Kidney (tissue), 14 donors: Measurements from ENCODE around the gene DISC1. TPM values are rescaled to one million over a fixed set of nuclear protein-coding genes. Genes with fewer than 3 reads are reported as not detected.
"Not testable (repeated sequence)": the region's sequence is repeated elsewhere in the genome, so short reads cannot be mapped to it uniquely, and the experiment has no call there.

Experiments used
- DNase-seq, 5 donors: peaks; one replicate each; pipeline ENCODE4 v3.0.0-alpha.2; 2013 to 2020
- FAIRE-seq: peaks from 2 replicates; lab custom pipeline; 2012; peaks lifted over from hg19 to GRCh38; lab: Jason Lieb, UNC
- H3K27ac ChIP-seq, 2 donors: one replicate each; pipeline ENCODE4 v1.7.0; 2013; ENCODE audit warnings: low read depth in 2 of 2, low read length in 2 of 2, inconsistent platforms in 1 of 2
- H3K27me3 ChIP-seq: one replicate; pipeline ENCODE4 v1.7.1; 2013; ENCODE audit warnings: low read length, inconsistent platforms; ENCODE audit not compliant: control insufficient read depth, insufficient read depth
- H3K36me3 ChIP-seq, 3 donors: one replicate each; pipeline versions ENCODE4 v1.7.0 to v1.7.1; 2013; ENCODE audit warnings: low read length in 3 of 3, control low read depth in 1 of 3, inconsistent platforms in 1 of 3; ENCODE audit not compliant: insufficient read depth in 3 of 3, control insufficient read depth in 2 of 3
- H3K4me1 ChIP-seq, 3 donors: one replicate each; pipeline versions ENCODE4 v1.7.0 to v1.7.1; 2013; ENCODE audit warnings: low read length in 3 of 3, inconsistent platforms in 1 of 3, low read depth in 1 of 3; ENCODE audit not compliant: control insufficient read depth in 2 of 3, insufficient read depth in 2 of 3
- H3K4me3 ChIP-seq, 3 donors: one replicate each; pipeline versions ENCODE4 v1.7.0 to v1.8.1; 2013; ENCODE audit warnings: low read length in 3 of 3, control low read depth in 1 of 3, inconsistent platforms in 1 of 3
- H3K9ac ChIP-seq, 3 donors: one replicate each; pipeline versions ENCODE4 v1.7.0 to v1.7.1; 2013; ENCODE audit warnings: low read length in 3 of 3, control low read depth in 1 of 3, inconsistent platforms in 1 of 3
- H3K9me3 ChIP-seq, 3 donors: one replicate each; pipeline versions ENCODE4 v1.7.0 to v1.7.1; 2013; ENCODE audit warnings: low read length in 3 of 3, control low read depth in 1 of 3, inconsistent platforms in 1 of 3; ENCODE audit not compliant: control insufficient read depth in 2 of 3, insufficient read depth in 1 of 3
- intact Hi-C: fragments of 100-400 bp; cut with DNase I; formaldehyde crosslinking; loops from one replicate; pipeline ENCODE4 v1.11.1; 2022
- polyA plus RNA-seq: library from polyadenylated mRNA; stranded (reverse); fragments of 350-450 nt; fragmentation: Illumina TruSeq; extraction: RNeasy Lipid Tissue Mini Kit (QIAGEN cat#74804); gene quantifications from one replicate; pipeline ENCODE4 v1.2.3, GENCODE V29; 2014; ENCODE audit warnings: low read depth, low replicate concordance; ENCODE audit not compliant: insufficient read depth
- total RNA-seq: library from RNA; stranded (reverse); fragmentation: NEBNext Ultra II Directional; extraction: Animal tissue kit (Norgen Biotek cat#: 25700); gene quantifications from one replicate; pipeline ENCODE4 v1.2.1, GENCODE V29; 2021
- TF ChIP-seq, protein P1 (sequence below): IDR thresholded peaks from 3 replicates; pipeline ENCODE4 v1.5.1; 2012; ENCODE audit warnings: mild to moderate bottlenecking, moderate library complexity, borderline replicate concordance; ENCODE audit not compliant: insufficient read depth; ENCODE audit errors: extremely low read depth
- donor health status: control.
- donor health status: control.
- donor health status: control.
- donor health status: control.
- donor health status: control.
- donor health status: DM: yes; HTN: yes; CAD: no.
- donor health status: Normal renal cell carcinoma (clear cell type).

The DISC1 gene
- total and polyA plus RNA-seq, 2 donors from 2014 or later: 0.80 to 15.9 TPM

- intact Hi-C loops: no loop called here
- Histone ChIP-seq H3K9me3 (no peaks in the 10 kb centered on the region), H3K4me1 (no peaks in the 10 kb centered on the region), H3K27ac (no peak overlapping the region), H3K9ac (no peak overlapping the region), H3K27me3 (no peaks in the 10 kb centered on the region), H3K36me3 (no peaks in the 10 kb centered on the region), H3K4me3 (no peak overlapping the region)
- TF ChIP-seq, protein P1, sequence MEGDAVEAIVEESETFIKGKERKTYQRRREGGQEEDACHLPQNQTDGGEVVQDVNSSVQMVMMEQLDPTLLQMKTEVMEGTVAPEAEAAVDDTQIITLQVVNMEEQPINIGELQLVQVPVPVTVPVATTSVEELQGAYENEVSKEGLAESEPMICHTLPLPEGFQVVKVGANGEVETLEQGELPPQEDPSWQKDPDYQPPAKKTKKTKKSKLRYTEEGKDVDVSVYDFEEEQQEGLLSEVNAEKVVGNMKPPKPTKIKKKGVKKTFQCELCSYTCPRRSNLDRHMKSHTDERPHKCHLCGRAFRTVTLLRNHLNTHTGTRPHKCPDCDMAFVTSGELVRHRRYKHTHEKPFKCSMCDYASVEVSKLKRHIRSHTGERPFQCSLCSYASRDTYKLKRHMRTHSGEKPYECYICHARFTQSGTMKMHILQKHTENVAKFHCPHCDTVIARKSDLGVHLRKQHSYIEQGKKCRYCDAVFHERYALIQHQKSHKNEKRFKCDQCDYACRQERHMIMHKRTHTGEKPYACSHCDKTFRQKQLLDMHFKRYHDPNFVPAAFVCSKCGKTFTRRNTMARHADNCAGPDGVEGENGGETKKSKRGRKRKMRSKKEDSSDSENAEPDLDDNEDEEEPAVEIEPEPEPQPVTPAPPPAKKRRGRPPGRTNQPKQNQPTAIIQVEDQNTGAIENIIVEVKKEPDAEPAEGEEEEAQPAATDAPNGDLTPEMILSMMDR: no peak
- DNase-seq (no peak), FAIRE-seq (no peak)
These were observed 272.5 kb downstream of the DISC1 start for GRCh38 chr1:231899046-231899445.

DNA sequence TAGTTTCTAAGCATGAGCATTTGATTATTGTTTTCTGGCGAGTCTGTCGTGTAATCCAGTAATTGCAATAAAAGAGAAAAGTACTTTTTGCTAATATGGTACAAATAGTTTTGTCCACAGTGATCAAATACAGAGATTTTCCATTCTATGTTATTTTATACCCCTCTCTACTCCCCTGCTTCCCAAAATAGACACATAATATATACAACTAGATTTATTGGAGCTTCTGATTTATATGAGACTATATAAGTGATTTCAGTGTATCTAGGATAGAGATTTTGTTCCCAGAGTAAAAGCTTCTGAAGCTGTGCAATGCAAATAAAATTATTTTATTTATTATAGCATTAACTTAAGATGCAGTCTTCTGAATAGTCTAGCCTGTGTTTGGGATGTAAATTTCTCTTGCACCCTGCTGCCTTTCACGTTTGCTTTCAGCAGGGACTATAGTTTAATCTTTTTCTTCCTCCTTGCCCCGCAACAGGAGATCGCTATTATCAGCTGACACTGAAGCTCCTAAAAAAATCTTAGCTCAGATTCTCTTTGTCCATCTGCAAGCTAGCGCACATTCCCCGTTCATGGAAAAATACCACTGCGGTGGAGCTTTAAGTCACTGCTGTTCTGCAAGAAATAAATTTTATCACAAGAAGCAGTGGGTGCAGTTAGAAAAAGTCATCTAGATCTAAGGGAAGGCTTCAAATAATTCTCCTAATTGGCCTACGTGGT, 273.3 kb downstream of the DISC1 start:
- H3K9ac ChIP-seq: no peak overlapping the region
- no peak for FAIRE-seq
- H3K9me3 ChIP-seq: peaks cover 0 to 3% (median 0%) of the 10 kb centered on the region in 3 donors
- H3K36me3 ChIP-seq: no peaks in the 10 kb centered on the region
- DNase-seq: peak in 1 of 5 donors; percentile 43
- no peak overlapping the region for H3K27ac ChIP-seq
- no peaks in the 10 kb centered on the region for H3K4me1 ChIP-seq
- intact Hi-C loops: no loop called here
- TF ChIP-seq, protein P1: no peak
- H3K27me3 ChIP-seq: no peaks in the 10 kb centered on the region
- H3K4me3 ChIP-seq: no peak overlapping the region

DNA sequence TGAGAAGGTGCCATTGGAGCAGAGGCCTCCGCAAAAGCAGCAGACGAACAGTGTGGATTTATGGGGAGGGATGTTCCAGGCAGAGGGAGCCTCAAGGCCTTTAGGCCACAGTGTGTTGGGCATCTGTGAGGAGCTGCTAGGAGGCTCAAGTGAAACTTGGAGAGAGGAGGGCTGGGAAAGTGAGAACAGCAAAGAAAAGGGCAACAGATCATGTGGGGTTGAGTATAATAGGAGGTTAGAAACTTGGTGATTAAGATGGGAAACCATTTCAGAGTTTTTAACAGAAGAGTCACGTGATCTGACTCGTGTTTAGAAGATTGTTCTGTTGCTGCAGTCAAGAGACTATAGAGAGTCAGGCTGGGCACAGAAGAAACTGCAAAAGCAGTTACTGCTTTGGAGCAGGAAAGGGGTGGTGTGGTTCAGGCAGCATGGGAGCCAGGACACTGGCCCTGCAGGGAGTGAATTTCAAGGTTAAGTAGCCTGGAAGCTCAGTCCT, 277.0 kb downstream of the DISC1 start:
- no peak overlapping the region for H3K9ac ChIP-seq
- no peaks in the 10 kb centered on the region for H3K36me3 ChIP-seq
- H3K4me3 ChIP-seq: no peak overlapping the region
- peaks cover 0 to 3% (median 0%) of the 10 kb centered on the region in 3 donors for H3K9me3 ChIP-seq
- TF ChIP-seq, protein P1: no peak
- intact Hi-C loops: no loop called here
- no peaks in the 10 kb centered on the region for H3K27me3 ChIP-seq
- H3K4me1 ChIP-seq: no peaks in the 10 kb centered on the region
- DNase-seq (no peak), FAIRE-seq (no peak)
- no peak overlapping the region for H3K27ac ChIP-seq

DNA sequence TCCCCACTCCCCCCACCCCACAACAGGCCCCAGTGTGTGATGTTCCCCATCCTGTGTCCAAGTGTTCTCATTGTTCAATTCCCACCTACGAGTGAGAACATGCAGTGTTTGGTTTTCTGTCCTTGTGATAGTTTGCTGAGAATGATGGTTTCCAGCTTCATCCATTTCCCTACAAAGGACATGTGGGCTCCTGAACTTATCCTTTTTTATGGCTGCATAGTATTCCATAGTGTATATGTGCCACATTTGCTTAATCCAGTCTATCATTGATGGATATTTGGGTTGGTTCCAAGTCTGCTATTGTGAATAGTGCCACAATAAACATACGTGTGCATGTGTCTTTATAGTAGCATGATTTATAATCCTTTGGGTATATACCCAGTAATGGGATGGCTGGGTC, 280.7 kb downstream of the DISC1 start:
- intact Hi-C loops, H3K9me3 ChIP-seq, H3K27ac ChIP-seq, DNase-seq, H3K36me3 ChIP-seq, FAIRE-seq, H3K4me1 ChIP-seq, H3K4me3 ChIP-seq, H3K9ac ChIP-seq, H3K27me3 ChIP-seq: not testable (repeated sequence)
